Measurements from ENCODE around the gene BMP7.

BMP7 gene

GRCh38 chr20:57139342-57140093, 126.9 kb downstream of the BMP7 start:
- DNase-seq (ENCODE audit: extremely low read depth, low read depth), result no peak
- TF ChIP-seq, protein P1, sequence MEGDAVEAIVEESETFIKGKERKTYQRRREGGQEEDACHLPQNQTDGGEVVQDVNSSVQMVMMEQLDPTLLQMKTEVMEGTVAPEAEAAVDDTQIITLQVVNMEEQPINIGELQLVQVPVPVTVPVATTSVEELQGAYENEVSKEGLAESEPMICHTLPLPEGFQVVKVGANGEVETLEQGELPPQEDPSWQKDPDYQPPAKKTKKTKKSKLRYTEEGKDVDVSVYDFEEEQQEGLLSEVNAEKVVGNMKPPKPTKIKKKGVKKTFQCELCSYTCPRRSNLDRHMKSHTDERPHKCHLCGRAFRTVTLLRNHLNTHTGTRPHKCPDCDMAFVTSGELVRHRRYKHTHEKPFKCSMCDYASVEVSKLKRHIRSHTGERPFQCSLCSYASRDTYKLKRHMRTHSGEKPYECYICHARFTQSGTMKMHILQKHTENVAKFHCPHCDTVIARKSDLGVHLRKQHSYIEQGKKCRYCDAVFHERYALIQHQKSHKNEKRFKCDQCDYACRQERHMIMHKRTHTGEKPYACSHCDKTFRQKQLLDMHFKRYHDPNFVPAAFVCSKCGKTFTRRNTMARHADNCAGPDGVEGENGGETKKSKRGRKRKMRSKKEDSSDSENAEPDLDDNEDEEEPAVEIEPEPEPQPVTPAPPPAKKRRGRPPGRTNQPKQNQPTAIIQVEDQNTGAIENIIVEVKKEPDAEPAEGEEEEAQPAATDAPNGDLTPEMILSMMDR (IDR thresholded peaks at IDR 0.05; ENCODE audit: low read depth, low read length), result no peak

GRCh38 chr20:57138198-57138995, 128.0 kb downstream of the BMP7 start:
- TF ChIP-seq, protein P1 (IDR thresholded peaks at IDR 0.05; ENCODE audit: low read depth, low read length), result no peak

GRCh38 chr20:57137676-57138075, 128.8 kb downstream of the BMP7 start:
- DNase-seq (ENCODE audit: extremely low read depth, low read depth), result no peak

More at GRCh38 chr20:57138198-57138995, 128.0 kb downstream of the BMP7 start:
- DNase-seq (ENCODE audit: extremely low read depth, low read depth), result no peak

GRCh38 chr20:57136734-57137133, 129.7 kb downstream of the BMP7 start:
- TF ChIP-seq, protein P1 (IDR thresholded peaks at IDR 0.05; ENCODE audit: low read depth, low read length), result no peak
- DNase-seq (ENCODE audit: extremely low read depth, low read depth), result no peak

More at GRCh38 chr20:57137676-57138075, 128.8 kb downstream of the BMP7 start:
- TF ChIP-seq, protein P1 (IDR thresholded peaks at IDR 0.05; ENCODE audit: low read depth, low read length), result no peak

DNA sequence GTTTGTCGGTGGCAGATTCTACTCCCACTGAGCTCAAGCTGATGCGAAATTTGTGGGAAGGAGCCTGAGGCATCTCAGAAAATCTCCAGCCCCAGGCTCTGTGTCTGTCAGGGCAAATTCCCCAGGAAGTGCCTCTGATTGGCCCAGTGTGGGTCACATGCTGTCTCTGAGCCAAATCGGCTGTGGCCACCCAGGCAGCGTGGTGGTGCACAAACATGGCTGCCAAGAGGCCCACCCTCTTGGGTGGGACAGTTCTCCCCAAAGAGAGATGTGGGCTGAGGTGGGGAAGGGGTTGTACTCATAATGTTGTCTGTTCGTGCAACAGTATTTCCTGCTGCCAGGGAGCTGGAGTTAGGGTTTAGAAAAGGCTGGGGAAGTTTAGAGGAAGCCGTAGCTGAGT, 130.6 kb downstream of the BMP7 start:
- no peak for DNase-seq (ENCODE audit: extremely low read depth, low read depth)
- TF ChIP-seq, protein P1 (IDR thresholded peaks at IDR 0.05; ENCODE audit: low read depth, low read length), result no peak

DNA sequence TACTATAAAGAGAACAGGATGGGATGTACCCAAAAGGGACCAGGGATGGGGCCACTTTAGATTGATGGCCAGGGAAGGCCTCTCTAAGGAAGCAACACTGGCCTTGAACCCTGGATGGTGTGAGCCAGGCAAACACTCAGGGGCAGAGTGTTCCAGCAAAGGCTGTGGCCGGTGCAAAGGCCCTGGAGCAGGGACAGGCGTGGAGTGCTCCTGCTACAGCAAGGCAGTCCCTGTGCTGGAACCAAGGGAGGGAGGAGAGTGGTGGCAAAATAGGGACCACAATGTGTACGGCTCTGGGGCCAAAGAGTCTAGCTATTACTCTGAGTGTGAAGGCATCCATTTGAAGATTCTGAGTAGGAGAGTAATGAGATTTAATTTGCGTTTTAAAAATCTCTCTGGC, 131.6 kb downstream of the BMP7 start:
- no peak for DNase-seq (ENCODE audit: extremely low read depth, low read depth)
- TF ChIP-seq, protein P1 (IDR thresholded peaks at IDR 0.05; ENCODE audit: low read depth, low read length), result no peak

Data from AG09319 (cell line).